IMR-90 (cell line): Measurements from ENCODE around the gene TIAM1. TPM values are rescaled to one million over a fixed set of nuclear protein-coding genes. Genes with fewer than 3 reads are reported as not detected.

Source experiments
- ATAC-seq: fragments of 200-7000 bp; cut with Tn5 transposase; 2 replicates; pipeline ENCODE4 v1.9.1; 2020; ENCODE audit warnings: low read depth, mild to moderate bottlenecking, moderate library complexity
- BruUV-seq: library from RNA; stranded (reverse); fragments of 400-500 nt; replicated peaks from 2 replicates; lab custom pipeline; 2021; lab: Mats Ljungman, UMichigan
- CTCF ChIA-PET: fragments of 300-600 bp; formaldehyde crosslinking; extraction: SDS; loops from one replicate; lab custom pipeline; 2021; ENCODE audit warnings: antibody characterized with exemption; lab: Yijun Ruan, JAX
- POLR2A ChIA-PET: fragments of 300-600 bp; sonication (Branson Sonifier 250); formaldehyde crosslinking; loops from one replicate; lab custom pipeline; 2022; ENCODE audit warnings: antibody characterized with exemption; ENCODE audit not compliant: unreplicated experiment; lab: Charles Lee
- DNase-seq: peaks from one replicate; pipeline ENCODE4 v3.0.0; 2013
- H2AFZ ChIP-seq: replicated peaks from 2 replicates; pipeline ENCODE3; 2013; ENCODE audit warnings: low read length, mild to moderate bottlenecking; ENCODE audit not compliant: poor library complexity
- H2AK5ac ChIP-seq: 2 replicates; pipeline ENCODE4 v1.6.1; 2013; ENCODE audit warnings: low read depth, low read length, inconsistent platforms
- H2AK9ac ChIP-seq: replicated peaks from 2 replicates; pipeline ENCODE3; 2013; ENCODE audit warnings: mild to moderate bottlenecking, low read depth, low read length, moderate library complexity; ENCODE audit not compliant: poor library complexity
- H2BK120ac ChIP-seq: 2 replicates; pipeline ENCODE4 v1.6.1; 2013; ENCODE audit warnings: low read depth, low read length, inconsistent platforms
- H2BK15ac ChIP-seq: 3 replicates; pipeline ENCODE4 v1.6.1; 2013; ENCODE audit warnings: low read depth, low read length, inconsistent platforms
- H2BK20ac ChIP-seq: 2 replicates; pipeline ENCODE4 v1.6.1; 2013; ENCODE audit warnings: low read depth, mild to moderate bottlenecking, inconsistent platforms, low read length, moderate library complexity
- H2BK5ac ChIP-seq: 2 replicates; pipeline ENCODE4 v1.6.1; 2013; ENCODE audit warnings: mild to moderate bottlenecking, low read depth, low read length, inconsistent platforms; ENCODE audit not compliant: poor library complexity, severe bottlenecking
- H3K14ac ChIP-seq: replicated peaks from 2 replicates; pipeline ENCODE4 v1.6.1; 2013; ENCODE audit warnings: low read depth, low read length, inconsistent platforms
- H3K18ac ChIP-seq: 2 replicates; pipeline ENCODE4 v1.6.1; 2013; ENCODE audit warnings: low read depth, low read length, control low read depth
- H3K23ac ChIP-seq: 2 replicates; pipeline ENCODE4 v1.6.1; 2013; ENCODE audit warnings: low read depth, low read length, inconsistent platforms
- H3K27ac ChIP-seq: 2 replicates; pipeline ENCODE4 v1.5.1; 2013; ENCODE audit warnings: mild to moderate bottlenecking, control low read depth, low read length; ENCODE audit not compliant: insufficient read depth
- H3K27me3 ChIP-seq: 2 replicates; pipeline ENCODE4 v1.6.1; 2013; ENCODE audit warnings: low read length; ENCODE audit not compliant: control insufficient read depth, insufficient read depth
- H3K36me3 ChIP-seq: 2 replicates; pipeline ENCODE4 v1.6.1; 2013; ENCODE audit warnings: low read length, mixed read lengths; ENCODE audit not compliant: control insufficient read depth, insufficient read depth
- H3K4ac ChIP-seq: 2 replicates; pipeline ENCODE4 v1.6.1; 2013; ENCODE audit warnings: low read depth, low read length, inconsistent platforms
- H3K4me1 ChIP-seq: 2 replicates; pipeline ENCODE4 v1.6.1; 2013; ENCODE audit warnings: low read length, mixed read lengths; ENCODE audit not compliant: control insufficient read depth, insufficient read depth
- H3K4me2 ChIP-seq: 2 replicates; pipeline ENCODE4 v1.6.1; 2013; ENCODE audit warnings: low read depth, mild to moderate bottlenecking, control low read depth, low read length, moderate library complexity
- H3K4me3 ChIP-seq: 2 replicates; pipeline ENCODE4 v1.5.1; 2013; ENCODE audit warnings: low read depth, mild to moderate bottlenecking, control low read depth, low read length, moderate library complexity; ENCODE audit not compliant: insufficient read depth
- H3K56ac ChIP-seq: 2 replicates; pipeline ENCODE4 v1.6.1; 2013; ENCODE audit warnings: low read length, inconsistent platforms; ENCODE audit not compliant: insufficient read depth; ENCODE audit errors: extremely low read depth
- H3K79me1 ChIP-seq, 2 experiments: 2 replicates each; pipeline ENCODE4 v1.6.1; 2013; ENCODE audit warnings: low read length in 2 of 2, inconsistent platforms in 1 of 2, low read depth in 1 of 2
- H3K9ac ChIP-seq: 2 replicates; pipeline ENCODE4 v1.6.1; 2013; ENCODE audit warnings: low read depth, low read length, control low read depth
- H3K9me1 ChIP-seq: 2 replicates; pipeline ENCODE4 v1.6.1; 2013; ENCODE audit warnings: low read length, inconsistent platforms; ENCODE audit not compliant: insufficient read depth
- H3K9me3 ChIP-seq: 2 replicates; pipeline ENCODE4 v1.6.1; 2013; ENCODE audit warnings: low read length; ENCODE audit not compliant: control insufficient read depth, insufficient read depth
- H4K20me1 ChIP-seq: 2 replicates; pipeline ENCODE4 v1.6.1; 2013; ENCODE audit warnings: low read length, inconsistent platforms; ENCODE audit not compliant: insufficient read depth
- H4K5ac ChIP-seq: 2 replicates; pipeline ENCODE4 v1.6.1; 2013; ENCODE audit warnings: mild to moderate bottlenecking, low read depth, low read length, control low read depth
- H4K8ac ChIP-seq, 2 experiments: 2 replicates each; pipeline ENCODE4 v1.6.1; 2013; ENCODE audit warnings: low read depth in 2 of 2, low read length in 2 of 2, control low read depth in 1 of 2, inconsistent platforms in 1 of 2
- H4K91ac ChIP-seq: 2 replicates; pipeline ENCODE4 v1.6.1; 2013; ENCODE audit warnings: low read depth, low read length, inconsistent platforms; ENCODE audit not compliant: insufficient read depth
- BHLHE40 ChIP-seq: fragments of 150-350 bp; IDR thresholded peaks from 2 replicates; pipeline ENCODE4 v1.6.1; 2016; ENCODE audit warnings: mild to moderate bottlenecking, low read depth, low read length
- CEBPB ChIP-seq: IDR thresholded peaks from 2 replicates; pipeline ENCODE4 v1.6.1; 2012; ENCODE audit warnings: low read depth, low read length, improper control_type of control experiment
- CTCF ChIP-seq: conservative IDR thresholded peaks from 2 replicates; pipeline ENCODE4 v1.5.1; 2012; ENCODE audit warnings: mild to moderate bottlenecking, low read depth, low read length, improper control_type of control experiment
- ELK1 ChIP-seq: fragments of 150-350 bp; IDR thresholded peaks from 2 replicates; pipeline ENCODE4 v1.6.1; 2016; ENCODE audit warnings: low read depth, mild to moderate bottlenecking, low read length, moderate library complexity, borderline replicate concordance
- FOS ChIP-seq: fragments of 150-350 bp; IDR thresholded peaks from 2 replicates; pipeline ENCODE4 v1.6.1; 2016; ENCODE audit warnings: low read depth, low read length
- MAZ ChIP-seq: IDR thresholded peaks from 2 replicates; pipeline ENCODE4 v1.6.1; 2012; ENCODE audit warnings: low read depth, mild to moderate bottlenecking, low read length, improper control_type of control experiment, moderate library complexity, borderline replicate concordance
- MXI1 ChIP-seq: IDR thresholded peaks from 2 replicates; pipeline ENCODE4 v1.6.1; 2012; ENCODE audit warnings: low read depth, mild to moderate bottlenecking, low read length, moderate library complexity, borderline replicate concordance
- RCOR1 ChIP-seq: IDR thresholded peaks from 2 replicates; pipeline ENCODE4 v1.6.1; 2012; ENCODE audit warnings: mild to moderate bottlenecking, low read length, improper control_type of control experiment; ENCODE audit not compliant: insufficient replicate concordance
- RFX5 ChIP-seq: IDR thresholded peaks from 2 replicates; pipeline ENCODE4 v1.8.0; 2012; ENCODE audit warnings: low read depth, mild to moderate bottlenecking, low read length, moderate library complexity
- SMC3 ChIP-seq: fragments of 150-350 bp; IDR thresholded peaks from 2 replicates; pipeline ENCODE4 v1.6.1; 2016; ENCODE audit warnings: low read depth, mild to moderate bottlenecking, antibody characterized with exemption, low read length, moderate library complexity
- WGBS, 2 experiments: methylation state at CpG; one replicate each; pipeline versions ENCODE4 v1.1.5 to v1.1.7; 2013; ENCODE audit warnings: missing lambda C conversion rate in 2 of 2; ENCODE audit not compliant: insufficient read length in 1 of 2; ENCODE audit errors: extremely low coverage in 2 of 2; 5-methylcytosine and 5-hydroxymethylcytosine counted together
- dilution Hi-C: fragments of 300-500 bp; cut with HindIII; formaldehyde crosslinking; loops from one replicate; pipeline ENCODE4 v1.14.3; 2018; ENCODE audit warnings: low sequenced_read_pairs; ENCODE audit not compliant: unreplicated experiment
- in situ Hi-C: fragments of 300-500 bp; cut with MboI; formaldehyde crosslinking; loops from 3 replicates; pipeline ENCODE4 v1.14.3; 2019; ENCODE audit warnings: low sequenced_read_pairs, inconsistent platforms, mixed read lengths
- intact Hi-C: fragments of 100-400 bp; cut with micrococcal nuclease; formaldehyde crosslinking; loops from 2 replicates; pipeline ENCODE4 v1.10.0; 2022
- polyA plus RNA-seq, 3 experiments: library from polyadenylated mRNA; depleted of rRNA; stranded (reverse); fragments of >200 nt; gene quantifications; 2 replicates each; pipeline ENCODE4 v1.2.3, GENCODE V29; 2012; ENCODE audit warnings: low replicate concordance in 1 of 3
- total RNA-seq: library from RNA; depleted of rRNA; stranded (reverse); fragments of >200 nt; gene quantifications from 2 replicates; pipeline ENCODE4 v1.2.3, GENCODE V29; 2012

TIAM1 gene
- total and polyA plus RNA-seq, 2 of the 4 experiments (the other 2 are of a cell fraction) = 2.9 to 9.3 TPM

GRCh38 chr21:31299291-31300147 lies 44.5 kb downstream of the TIAM1 start:
- Histone ChIP-seq H3K4me1 (peaks cover 2% of the 10 kb centered on the region; the same call in 1 of the 2 replicates), H4K91ac (no peak overlapping the region), H3K4me3 (no peak overlapping the region), H2BK5ac (no peak overlapping the region), H2BK20ac (no peak overlapping the region; the same call in 1 of the 2 replicates), H2BK120ac (no peak overlapping the region), H3K23ac (no peak overlapping the region), H2AFZ (no peak overlapping the region), H3K4ac (0 out of 2 replicates have a peak overlapping the region, but pooled peaks have one; percentile 13), H3K36me3 (no peaks in the 10 kb centered on the region), H3K27me3 (no peaks in the 10 kb centered on the region), H3K9ac (no peak overlapping the region), H2AK9ac (no peak overlapping the region), H2AK5ac (no peak overlapping the region), H3K9me1 (no peaks in the 10 kb centered on the region), H3K14ac (no peak overlapping the region), H3K79me1 (no peaks in the 10 kb centered on the region), H3K9me3 (no peaks in the 10 kb centered on the region), H4K20me1 (no peaks in the 10 kb centered on the region), H4K5ac (no peak overlapping the region), H3K56ac (no peak overlapping the region), H4K8ac (peak overlapping the region in 1 of 2 experiments; percentile 21; a peak in 1 of 4 replicates), H3K4me2 (no peak overlapping the region), H2BK15ac (no peak overlapping the region), H3K18ac (no peak overlapping the region), H3K27ac (no peak overlapping the region)
- ChIA-PET POLR2A (no interaction called here), CTCF (no interaction called here)
- BruUV-seq = no TSS peak
- no peak for DNase-seq
- WGBS, 2 experiments = 100% methylated on average over 4 of the region's 15 CpGs; no CpG with 5 or more reads in 1 of the 2 experiments
- in situ Hi-C loops = no loop called here
- dilution Hi-C loops = no loop called here
- TF ChIP-seq ELK1 (no peak), BHLHE40 (no peak), CTCF (no peak), MXI1 (no peak), CEBPB (no peak), SMC3 (no peak), RFX5 (no peak), MAZ (no peak), FOS (no peak), RCOR1 (no peak)
- no peak for ATAC-seq
- intact Hi-C loops = no loop called here
